Stomach smooth muscle (tissue), 2 donors: ENCODE results near the gene MYZAP.

Experiments used
- H3K27ac ChIP-seq: one replicate; pipeline ENCODE4 v1.7.0; 2013; ENCODE audit warnings: mild to moderate bottlenecking, low read length, inconsistent platforms
- H3K27me3 ChIP-seq, 2 donors: one replicate each; pipeline ENCODE4 v1.7.0; 2013; ENCODE audit warnings: low read length in 2 of 2; ENCODE audit not compliant: insufficient read depth in 2 of 2, control insufficient read depth in 1 of 2
- H3K36me3 ChIP-seq, 2 donors: one replicate each; pipeline ENCODE4 v1.7.0; 2013; ENCODE audit warnings: low read length in 2 of 2; ENCODE audit not compliant: control insufficient read depth in 2 of 2, insufficient read depth in 2 of 2
- H3K4me1 ChIP-seq: one replicate; pipeline ENCODE4 v1.7.0; 2013; ENCODE audit warnings: low read length; ENCODE audit not compliant: control insufficient read depth, insufficient read depth
- H3K4me3 ChIP-seq, 2 donors: one replicate each; pipeline ENCODE4 v1.7.0; 2013; ENCODE audit warnings: low read length in 2 of 2
- H3K9ac ChIP-seq, 2 donors: one replicate each; pipeline ENCODE4 v1.7.0; 2013; ENCODE audit warnings: low read length in 2 of 2, mild to moderate bottlenecking in 1 of 2
- H3K9me3 ChIP-seq, 2 donors: one replicate each; pipeline ENCODE4 v1.7.0; 2013; ENCODE audit warnings: low read length in 2 of 2; ENCODE audit not compliant: control insufficient read depth in 2 of 2
- donor health status: healthy.
- donor health status: Pancreatic carcinoma.

MYZAP gene

DNA sequence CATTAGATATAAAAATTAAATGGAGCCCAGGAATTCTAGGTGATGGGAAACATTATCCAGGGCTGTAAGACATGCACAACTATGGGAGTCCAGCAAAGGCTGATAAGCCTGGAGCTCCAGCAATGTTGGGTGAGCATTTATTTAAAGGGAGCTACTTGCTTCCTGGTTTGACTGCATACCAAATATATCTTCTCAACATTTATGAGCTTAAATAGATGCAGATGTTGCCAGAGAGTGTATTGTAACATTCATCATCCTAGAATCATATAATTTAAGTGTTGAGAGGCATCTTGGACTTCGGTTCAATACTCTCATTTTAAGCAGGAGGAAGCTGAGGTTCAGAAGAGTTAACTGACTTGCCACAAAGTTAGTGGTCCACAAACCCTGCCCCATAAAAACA is 102.6 kb downstream of the MYZAP start:
- Histone ChIP-seq H3K4me3 (no peak overlapping the region), H3K27me3 (no peaks in the 10 kb centered on the region), H3K36me3 (no peaks in the 10 kb centered on the region), H3K4me1 (no peaks in the 10 kb centered on the region), H3K9me3 (no peaks in the 10 kb centered on the region), H3K27ac (no peak overlapping the region), H3K9ac (no peak overlapping the region)

DNA sequence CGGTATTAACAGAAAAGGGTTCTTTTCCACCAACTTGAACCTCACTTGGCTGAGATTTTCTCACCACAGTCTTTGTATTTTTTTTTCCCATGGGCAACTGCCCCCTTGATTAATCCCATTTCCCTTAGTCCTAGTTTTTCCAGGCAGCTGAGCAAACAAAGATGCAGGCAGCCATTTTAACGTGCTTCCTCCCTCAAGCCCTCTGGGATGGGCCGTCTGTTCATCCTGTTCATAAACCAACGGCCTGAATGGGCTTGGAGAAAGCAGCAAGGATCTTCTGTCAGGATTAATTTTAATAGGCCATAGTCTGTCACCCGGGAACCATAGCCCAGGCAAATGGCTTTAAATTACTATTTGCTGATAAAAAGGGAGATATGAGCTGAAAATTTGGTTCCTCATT is 104.4 kb downstream of the MYZAP start:
- Histone ChIP-seq H3K9ac (no peak overlapping the region), H3K4me3 (no peak overlapping the region), H3K27ac (no peak overlapping the region), H3K27me3 (no peaks in the 10 kb centered on the region), H3K9me3 (no peaks in the 10 kb centered on the region), H3K4me1 (no peaks in the 10 kb centered on the region), H3K36me3 (no peaks in the 10 kb centered on the region)

DNA sequence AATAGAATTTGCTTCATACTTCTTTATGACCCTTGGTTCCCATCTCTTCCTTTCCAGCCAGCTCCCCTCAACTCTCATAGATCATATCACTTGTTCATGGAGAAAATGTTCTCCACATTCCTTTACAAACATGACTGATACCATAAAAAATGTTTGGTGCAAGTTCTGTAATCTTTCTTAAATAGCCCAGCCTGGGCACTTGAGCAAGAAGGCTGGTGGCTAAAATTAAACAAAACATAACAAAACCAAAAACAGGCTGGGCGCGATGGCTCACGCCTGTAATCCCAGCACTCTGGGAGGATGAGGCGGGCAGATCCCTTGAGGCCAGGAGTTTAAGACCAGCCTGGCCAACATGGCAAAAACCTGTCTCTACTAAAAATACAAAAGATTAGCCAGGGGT is 105.9 kb downstream of the MYZAP start:
- Histone ChIP-seq H3K9ac (no peak overlapping the region), H3K27ac (no peak overlapping the region), H3K27me3 (no peaks in the 10 kb centered on the region), H3K4me3 (no peak overlapping the region), H3K36me3 (no peaks in the 10 kb centered on the region), H3K9me3 (no peaks in the 10 kb centered on the region), H3K4me1 (no peaks in the 10 kb centered on the region)

DNA sequence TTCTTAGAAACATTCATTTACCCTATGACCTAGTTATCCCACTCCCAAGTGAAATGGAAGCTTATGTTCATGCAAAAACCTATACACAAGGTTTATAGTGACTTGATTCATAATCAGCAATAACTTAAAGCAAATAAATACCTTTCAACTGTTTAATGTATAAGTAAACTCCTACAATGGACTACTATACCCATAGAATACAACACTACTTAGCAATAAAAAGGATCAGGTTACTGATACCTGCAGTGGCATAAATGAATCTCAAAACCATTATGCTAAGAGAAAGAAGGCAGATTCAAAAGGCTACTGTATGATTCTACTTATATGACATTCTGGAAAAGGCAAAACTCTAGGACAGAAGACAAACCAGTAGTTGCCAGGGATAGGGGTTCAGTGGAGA is 106.5 kb downstream of the MYZAP start:
- no peaks in the 10 kb centered on the region for H3K27me3 ChIP-seq
- H3K36me3 ChIP-seq, result no peaks in the 10 kb centered on the region
- H3K4me3 ChIP-seq, result no peak overlapping the region
- no peaks in the 10 kb centered on the region for H3K4me1 ChIP-seq
- H3K27ac ChIP-seq, result no peak overlapping the region
- no peak overlapping the region for H3K9ac ChIP-seq
- H3K9me3 ChIP-seq, result no peaks in the 10 kb centered on the region

DNA sequence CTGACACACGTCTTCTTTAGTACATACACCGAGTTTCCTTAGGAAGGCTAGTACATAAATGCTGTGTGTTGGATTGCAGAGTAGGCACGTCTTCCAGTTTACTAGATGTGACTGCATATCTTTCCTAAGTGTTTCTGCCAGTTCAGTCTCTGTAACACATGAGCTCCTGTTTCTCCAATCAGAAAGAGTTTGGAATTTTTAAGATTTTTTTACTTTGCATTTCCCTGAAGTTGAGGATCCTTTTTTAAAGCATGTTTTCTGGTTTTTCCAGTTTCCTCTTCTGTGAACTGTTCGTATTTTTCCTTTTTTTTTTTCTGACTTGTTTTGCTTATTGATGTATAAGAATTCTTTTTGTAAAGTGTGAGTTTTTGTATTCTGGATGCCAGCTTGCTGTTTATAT is 107.3 kb downstream of the MYZAP start:
- no peaks in the 10 kb centered on the region for H3K27me3 ChIP-seq
- H3K36me3 ChIP-seq, result no peaks in the 10 kb centered on the region
- no peak overlapping the region for H3K27ac ChIP-seq
- H3K9me3 ChIP-seq, result no peaks in the 10 kb centered on the region
- H3K4me1 ChIP-seq, result no peaks in the 10 kb centered on the region
- no peak overlapping the region for H3K9ac ChIP-seq
- no peak overlapping the region for H3K4me3 ChIP-seq

DNA sequence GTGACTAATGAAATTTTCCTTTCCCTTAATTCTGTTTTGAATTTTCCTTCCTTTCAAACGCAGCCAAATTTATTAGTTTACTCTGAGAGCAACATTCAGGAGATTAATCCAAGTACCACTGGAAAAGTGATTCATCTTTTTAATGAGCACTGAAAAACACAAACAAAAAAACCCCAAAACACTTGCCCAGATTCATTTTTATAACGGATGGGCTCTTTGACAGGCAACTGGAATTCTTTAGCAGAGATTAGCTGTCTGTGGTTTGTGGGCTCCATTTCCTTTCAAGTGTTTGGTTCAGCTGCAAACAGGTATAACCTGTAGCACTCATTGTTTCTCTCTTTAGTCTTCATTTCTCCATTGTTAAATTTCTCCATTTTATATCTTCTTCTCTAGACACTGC is 111.7 kb downstream of the MYZAP start:
- no peaks in the 10 kb centered on the region for H3K36me3 ChIP-seq
- no peak overlapping the region for H3K4me3 ChIP-seq
- H3K27me3 ChIP-seq, result no peaks in the 10 kb centered on the region
- H3K9ac ChIP-seq, result no peak overlapping the region
- H3K4me1 ChIP-seq, result peaks cover 6% of the 10 kb centered on the region
- H3K9me3 ChIP-seq, result no peaks in the 10 kb centered on the region
- no peak overlapping the region for H3K27ac ChIP-seq

DNA sequence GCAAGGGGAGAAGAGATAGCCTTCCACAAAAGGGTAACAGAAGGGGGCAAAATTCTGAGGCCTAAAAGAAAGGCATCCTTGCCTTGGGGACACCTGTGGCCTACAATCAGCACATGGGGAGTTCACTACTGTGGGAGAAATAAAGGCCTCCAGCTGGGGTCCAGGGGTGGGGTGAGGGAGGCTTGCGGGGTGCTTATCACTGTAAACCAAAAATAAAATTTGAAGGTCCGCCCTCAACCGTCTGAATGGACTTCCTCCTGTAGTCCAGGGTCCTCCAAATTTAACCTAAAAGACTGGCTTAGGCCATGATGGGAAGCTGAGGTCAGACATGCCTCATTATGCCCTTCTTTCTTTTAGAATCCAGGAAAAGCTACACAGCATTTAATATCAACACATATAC is 112.7 kb downstream of the MYZAP start:
- no peaks in the 10 kb centered on the region for H3K27me3 ChIP-seq
- H3K9ac ChIP-seq, result no peak overlapping the region
- H3K9me3 ChIP-seq, result no peaks in the 10 kb centered on the region
- no peak overlapping the region for H3K27ac ChIP-seq
- peaks cover 15% of the 10 kb centered on the region for H3K4me1 ChIP-seq
- H3K36me3 ChIP-seq, result peaks cover 0 to 7% of the 10 kb centered on the region in 2 donors
- H3K4me3 ChIP-seq, result no peak overlapping the region

DNA sequence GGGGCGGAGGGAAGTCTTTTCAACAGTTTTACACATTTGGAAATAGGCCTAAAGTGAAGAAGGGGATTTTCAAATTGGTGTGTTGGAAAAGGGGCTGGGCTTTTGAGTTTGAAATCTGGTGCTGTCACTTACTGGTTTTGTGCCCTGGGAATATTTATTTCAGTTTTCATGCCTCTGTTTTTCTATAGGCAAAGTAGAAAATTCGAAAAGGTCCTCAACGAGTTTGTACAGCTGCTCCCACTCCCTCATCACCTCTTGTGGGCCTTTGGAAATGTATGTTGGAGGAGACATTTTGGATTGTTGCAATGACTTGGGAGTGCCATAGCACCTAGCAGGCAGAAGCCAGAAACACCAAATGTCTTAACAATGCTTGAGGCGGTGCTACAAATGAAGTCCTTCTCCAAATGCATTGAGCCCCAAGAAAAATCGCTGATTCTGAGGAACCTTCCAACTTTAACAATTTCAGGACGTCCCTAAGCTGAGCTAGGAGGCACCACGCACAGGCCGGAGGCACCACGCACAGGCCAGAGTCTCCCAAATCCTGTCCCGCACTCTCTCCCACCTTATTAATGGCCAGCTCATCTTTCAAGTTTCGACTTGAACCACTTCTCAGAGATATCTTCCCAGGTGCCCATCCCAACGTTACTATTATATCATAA is 114.2 kb downstream of the MYZAP start:
- H3K27ac ChIP-seq, result peak overlapping the region; percentile 95
- peak overlapping the region; percentile 68 to 97 for H3K9ac ChIP-seq
- peaks cover 21% of the 10 kb centered on the region for H3K4me1 ChIP-seq
- H3K36me3 ChIP-seq, result peaks cover 3 to 20% of the 10 kb centered on the region in 2 donors
- H3K4me3 ChIP-seq, result peak overlapping the region; percentile 96 to 99
- H3K9me3 ChIP-seq, result no peaks in the 10 kb centered on the region
- no peaks in the 10 kb centered on the region for H3K27me3 ChIP-seq

DNA sequence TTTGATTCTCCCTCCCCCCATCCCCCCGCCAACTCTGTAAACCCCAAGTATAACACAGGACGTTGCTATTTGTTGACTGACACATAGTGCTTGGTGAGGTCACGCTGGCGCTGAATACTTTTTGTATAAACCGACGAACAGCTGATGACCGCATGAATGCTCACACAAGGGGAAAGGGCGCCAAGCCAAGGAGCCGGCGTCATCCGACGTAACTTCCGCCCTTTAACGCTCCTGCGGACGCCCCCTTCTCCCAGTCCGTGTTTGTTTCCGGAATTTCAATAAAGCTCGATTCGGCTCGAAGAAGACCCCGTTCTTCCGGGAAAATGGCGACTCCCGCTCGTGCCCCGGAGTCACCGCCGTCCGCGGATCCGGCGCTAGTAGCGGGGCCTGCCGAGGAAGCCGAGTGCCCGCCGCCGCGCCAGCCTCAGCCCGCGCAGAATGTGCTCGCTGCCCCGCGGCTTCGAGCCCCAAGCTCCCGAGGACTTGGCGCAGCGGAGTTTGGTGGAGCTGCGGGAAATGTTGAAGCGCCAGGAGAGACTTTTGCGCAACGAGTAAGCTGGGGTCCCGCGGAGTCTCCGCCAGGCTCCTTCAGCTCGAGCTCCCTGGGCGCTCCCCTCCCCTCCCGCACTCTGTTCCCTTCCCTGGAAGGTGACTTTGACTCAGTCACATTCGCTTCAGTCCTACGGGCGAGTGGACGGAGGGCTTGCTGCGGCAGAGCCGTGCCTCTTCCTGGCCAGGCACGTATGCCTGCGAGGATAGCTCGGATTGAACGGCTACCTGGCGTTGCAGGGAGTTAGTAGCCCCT is 114.9 kb downstream of the MYZAP start, which contains the start of gene POLR2M:
Gene POLR2M (plus strand): TSS at position 310 of the 805 bp plus-strand sequence. CDS start 129 bp downstream, at position 439.
- Histone ChIP-seq H3K27me3 (no peaks in the 10 kb centered on the region), H3K27ac (peak within 1 kb of the TSS; percentile 95), H3K4me1 (peaks cover 21% of the 10 kb centered on the region), H3K9ac (peak within 1 kb of the TSS; percentile 95 to 97), H3K36me3 (peaks cover 7 to 27% of the 10 kb centered on the region in 2 donors), H3K4me3 (peak within 1 kb of the TSS; percentile 96 to 99), H3K9me3 (no peaks in the 10 kb centered on the region)

DNA sequence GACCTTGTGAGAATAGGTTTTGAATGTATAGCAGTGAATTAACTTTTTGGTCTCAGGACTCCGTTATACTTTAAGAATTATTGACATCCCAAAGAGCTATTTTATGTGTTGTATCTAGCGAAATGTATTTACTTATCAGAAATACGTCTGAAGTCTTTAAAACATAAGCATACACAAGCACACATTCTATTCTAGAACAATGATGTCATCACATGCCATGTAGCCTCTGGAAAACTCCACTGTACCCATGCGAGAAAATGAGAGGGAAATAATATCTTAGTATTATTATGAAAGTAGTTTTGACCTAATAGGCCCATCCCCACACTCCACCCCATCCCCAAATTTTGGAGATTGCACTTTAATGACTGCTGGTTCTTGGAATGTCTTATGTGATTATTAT is 116.3 kb downstream of the MYZAP start:
- Histone ChIP-seq H3K4me3 (peak overlapping the region; percentile 96 to 99), H3K27ac (no peak overlapping the region), H3K27me3 (no peaks in the 10 kb centered on the region), H3K4me1 (peaks cover 21% of the 10 kb centered on the region), H3K9me3 (no peaks in the 10 kb centered on the region), H3K36me3 (peaks cover 18 to 38% of the 10 kb centered on the region in 2 donors), H3K9ac (peak overlapping the region; percentile 95 to 97)

DNA sequence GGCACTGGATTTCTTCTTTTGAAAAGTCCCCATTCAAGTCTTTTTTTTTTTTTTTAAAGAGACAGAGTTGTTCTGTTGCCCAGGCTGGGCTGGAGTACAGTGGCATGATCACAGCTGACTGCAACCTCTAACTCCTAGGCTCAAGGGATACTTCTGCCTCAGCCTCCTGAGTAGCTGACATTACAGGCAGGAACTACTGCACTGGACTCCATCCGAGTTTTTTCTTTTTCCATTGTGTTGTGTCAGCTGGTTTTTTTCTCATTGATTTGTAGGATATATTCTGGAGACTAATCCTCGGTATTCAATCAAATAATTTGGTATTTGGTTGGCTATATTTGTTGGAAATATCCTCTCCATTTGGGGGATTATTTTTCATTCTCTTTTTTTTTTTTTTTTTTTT is 126.6 kb downstream of the MYZAP start:
- no peak overlapping the region for H3K27ac ChIP-seq
- no peaks in the 10 kb centered on the region for H3K27me3 ChIP-seq
- peaks cover 9 to 15% of the 10 kb centered on the region in 2 donors for H3K36me3 ChIP-seq
- H3K4me1 ChIP-seq, result no peaks in the 10 kb centered on the region
- H3K9ac ChIP-seq, result no peak overlapping the region
- no peaks in the 10 kb centered on the region for H3K9me3 ChIP-seq
- H3K4me3 ChIP-seq, result no peak overlapping the region
